Panc1 (cell line): ENCODE data around the gene NUDT16.

Experiments
- CTCF ChIP-seq: fragments of 450-650 bp; IDR thresholded peaks from 2 replicates; pipeline ENCODE4 v1.5.1; 2017; ENCODE audit warnings: mild to moderate bottlenecking
- POLR2AphosphoS5 ChIP-seq: IDR thresholded peaks from 2 replicates; pipeline ENCODE4 v1.6.1; 2012; ENCODE audit warnings: mild to moderate bottlenecking, low read depth, low read length, moderate library complexity

DNA sequence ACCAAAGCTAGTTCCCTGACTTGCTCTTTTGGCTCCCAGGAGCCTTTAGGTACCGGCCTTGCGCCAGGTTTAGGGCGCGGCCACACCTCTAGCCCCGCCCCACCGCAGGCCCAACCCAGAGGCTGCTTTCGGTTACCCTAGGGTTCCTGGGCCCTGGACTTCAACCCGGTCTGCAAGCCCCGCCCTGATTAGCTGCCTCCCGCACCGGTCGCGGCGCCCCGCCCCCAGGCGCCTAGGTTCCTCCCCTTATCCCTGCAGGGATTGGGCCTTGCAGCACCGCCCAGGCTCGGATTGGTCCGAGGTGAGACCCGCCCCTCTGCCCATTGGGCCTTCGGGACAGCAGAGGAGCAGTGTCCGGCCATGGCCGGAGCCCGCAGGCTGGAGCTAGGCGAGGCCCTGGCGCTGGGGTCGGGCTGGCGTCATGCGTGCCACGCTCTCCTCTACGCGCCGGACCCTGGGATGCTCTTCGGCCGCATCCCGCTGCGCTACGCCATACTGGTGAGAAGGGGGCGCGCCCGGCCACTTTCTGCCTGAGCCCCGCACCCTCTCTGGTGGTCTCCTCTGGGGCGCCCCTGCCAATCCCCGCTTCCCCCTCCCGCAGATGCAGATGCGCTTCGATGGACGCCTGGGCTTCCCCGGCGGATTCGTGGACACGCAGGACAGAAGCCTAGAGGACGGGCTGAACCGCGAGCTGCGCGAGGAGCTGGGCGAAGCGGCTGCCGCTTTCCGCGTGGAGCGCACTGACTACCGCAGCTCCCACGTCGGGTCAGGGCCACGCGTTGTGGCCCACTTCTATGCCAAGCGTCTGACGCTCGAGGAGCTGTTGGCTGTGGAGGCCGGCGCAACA is at the start of gene NUDT16:
- TF ChIP-seq POLR2AphosphoS5 (peak; percentile 43; the same call in 1 of the 2 replicates), CTCF (no peak)
